GM12873 (cell line): Measurements from ENCODE around the gene ZFP90.

Experiments
- TF ChIP-seq, protein P1 (sequence below): IDR thresholded peaks from 2 replicates; pipeline ENCODE4 v1.5.1; 2012; ENCODE audit warnings: low read depth, mild to moderate bottlenecking, moderate library complexity, low read length, control low read depth; ENCODE audit not compliant: insufficient read depth; ENCODE audit errors: missing control alignments

Gene ZFP90

DNA sequence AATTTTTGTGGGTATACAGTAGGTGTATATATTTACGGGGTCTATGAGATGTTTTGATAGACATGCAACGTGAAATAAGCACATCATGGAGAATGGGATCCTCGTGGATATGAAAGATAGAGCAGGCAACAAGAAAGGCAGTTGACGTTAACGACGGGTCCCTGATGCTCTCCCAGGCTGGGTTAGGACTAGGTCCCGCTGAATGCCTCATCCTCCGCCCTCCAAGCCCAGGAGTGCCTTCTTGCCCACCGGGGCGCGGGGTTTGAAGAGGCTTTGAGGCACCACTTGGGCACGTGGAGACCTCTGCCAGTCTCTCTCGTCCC is 9.5 kb upstream of the ZFP90 start:
- TF ChIP-seq, protein P1, sequence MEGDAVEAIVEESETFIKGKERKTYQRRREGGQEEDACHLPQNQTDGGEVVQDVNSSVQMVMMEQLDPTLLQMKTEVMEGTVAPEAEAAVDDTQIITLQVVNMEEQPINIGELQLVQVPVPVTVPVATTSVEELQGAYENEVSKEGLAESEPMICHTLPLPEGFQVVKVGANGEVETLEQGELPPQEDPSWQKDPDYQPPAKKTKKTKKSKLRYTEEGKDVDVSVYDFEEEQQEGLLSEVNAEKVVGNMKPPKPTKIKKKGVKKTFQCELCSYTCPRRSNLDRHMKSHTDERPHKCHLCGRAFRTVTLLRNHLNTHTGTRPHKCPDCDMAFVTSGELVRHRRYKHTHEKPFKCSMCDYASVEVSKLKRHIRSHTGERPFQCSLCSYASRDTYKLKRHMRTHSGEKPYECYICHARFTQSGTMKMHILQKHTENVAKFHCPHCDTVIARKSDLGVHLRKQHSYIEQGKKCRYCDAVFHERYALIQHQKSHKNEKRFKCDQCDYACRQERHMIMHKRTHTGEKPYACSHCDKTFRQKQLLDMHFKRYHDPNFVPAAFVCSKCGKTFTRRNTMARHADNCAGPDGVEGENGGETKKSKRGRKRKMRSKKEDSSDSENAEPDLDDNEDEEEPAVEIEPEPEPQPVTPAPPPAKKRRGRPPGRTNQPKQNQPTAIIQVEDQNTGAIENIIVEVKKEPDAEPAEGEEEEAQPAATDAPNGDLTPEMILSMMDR: no peak

DNA sequence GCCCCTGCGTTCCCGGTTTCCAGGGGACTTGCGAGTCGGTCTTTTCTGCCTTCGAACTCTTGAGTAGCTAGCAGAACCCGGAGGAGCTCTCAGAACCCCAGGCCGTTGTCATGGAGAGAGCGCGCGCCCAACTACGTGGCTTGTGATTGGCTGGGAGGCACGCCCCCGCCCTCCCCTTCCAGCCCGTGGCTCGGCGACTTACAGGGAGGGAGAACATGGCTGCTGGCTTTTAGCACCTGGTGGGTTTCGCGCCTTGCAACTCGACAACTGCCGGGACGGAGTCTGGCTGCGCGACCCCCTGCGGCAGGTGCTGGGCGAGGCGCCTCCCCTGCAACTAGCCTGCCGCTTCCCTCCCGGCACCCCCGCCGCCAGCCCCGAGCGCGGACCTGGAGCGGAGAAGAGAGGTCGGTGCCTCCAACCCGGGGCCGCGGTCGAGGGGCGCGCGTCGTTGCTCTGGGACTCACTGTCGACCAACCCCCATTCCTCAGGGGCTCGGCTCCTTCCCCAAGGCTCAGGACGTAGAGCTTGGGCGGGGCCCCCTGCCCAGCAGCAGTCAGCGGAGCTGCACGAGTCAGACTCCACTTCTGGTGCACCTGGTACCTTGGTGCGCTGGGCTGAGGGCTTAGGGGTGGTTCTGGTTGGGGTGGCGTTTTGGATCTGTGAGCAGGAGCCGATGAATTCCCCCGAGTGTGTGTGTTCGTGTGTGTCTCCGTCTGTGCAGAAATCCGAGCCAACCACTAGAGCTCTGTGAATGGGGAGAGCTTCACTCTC is 9.0 kb upstream of the ZFP90 start:
- TF ChIP-seq, protein P1: no peak

DNA sequence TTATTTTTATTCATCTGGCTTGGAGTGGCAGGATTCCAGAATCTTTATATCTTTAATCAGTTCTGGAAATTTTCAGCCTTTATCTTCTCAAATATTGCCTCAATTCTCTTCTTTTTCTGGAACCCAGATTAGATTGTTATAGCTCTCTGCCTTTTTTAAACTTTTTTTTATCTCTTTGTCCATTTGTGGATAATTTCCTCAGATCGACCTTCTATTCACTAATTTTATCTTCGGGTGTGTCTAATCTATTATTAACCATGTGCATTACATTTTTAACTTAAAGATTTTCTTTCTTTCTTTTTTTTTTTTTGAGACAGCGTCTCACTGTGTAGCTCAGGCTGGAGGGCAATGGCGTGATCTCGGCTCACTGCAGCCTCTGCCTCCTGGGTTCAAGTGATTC is 5.2 kb upstream of the ZFP90 start:
- TF ChIP-seq, protein P1: no peak

DNA sequence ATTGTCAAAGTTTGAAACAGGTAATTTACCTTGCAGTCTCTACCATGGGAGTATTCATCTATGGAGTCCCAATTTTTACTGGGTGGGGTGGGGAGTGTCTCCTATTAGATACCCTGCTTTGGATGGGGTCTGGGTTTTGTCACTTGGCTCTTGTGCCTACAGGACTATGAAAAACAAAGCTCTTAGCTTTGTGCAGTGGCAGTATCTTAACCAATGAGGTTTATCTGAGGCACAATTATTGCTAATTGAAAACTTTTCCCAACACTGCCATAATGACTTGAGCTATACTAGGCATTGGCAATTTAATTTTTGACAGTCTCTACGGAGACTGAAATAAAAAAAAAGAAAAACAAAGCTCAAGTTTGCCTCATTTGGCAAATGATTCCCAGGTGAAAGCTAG is 3.8 kb upstream of the ZFP90 start:
- TF ChIP-seq, protein P1: no peak

DNA sequence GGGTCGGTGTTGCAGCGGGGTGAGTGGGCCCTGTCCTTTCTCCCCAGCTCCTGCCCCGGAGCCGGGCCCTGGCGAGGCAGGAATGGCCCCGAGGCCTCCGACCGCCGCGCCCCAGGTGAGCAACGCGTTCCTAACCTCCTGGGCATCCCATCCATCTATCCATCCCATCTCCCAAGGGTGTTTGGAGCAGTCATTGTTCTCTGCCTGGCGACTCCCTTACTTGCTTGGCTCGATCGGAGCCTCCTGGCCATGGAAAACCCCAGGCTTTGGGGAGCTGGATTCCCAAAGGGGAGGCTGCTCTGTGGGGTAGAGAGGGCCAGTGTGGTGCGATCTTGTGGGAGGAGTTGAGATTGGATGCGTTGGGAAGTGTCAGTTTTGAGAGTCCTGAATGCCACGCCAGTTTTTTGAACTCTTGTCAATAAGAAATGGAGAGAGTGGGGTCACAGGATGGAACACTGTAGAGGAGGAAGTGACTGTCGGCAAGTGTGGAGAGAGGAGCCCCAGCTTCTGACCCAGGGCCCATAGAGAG is 684 bp downstream of the ZFP90 start:
- TF ChIP-seq, protein P1: no peak

GRCh38 chr16:68548947-68549346 is 9.9 kb downstream of the ZFP90 start:
- TF ChIP-seq, protein P1: no peak

DNA sequence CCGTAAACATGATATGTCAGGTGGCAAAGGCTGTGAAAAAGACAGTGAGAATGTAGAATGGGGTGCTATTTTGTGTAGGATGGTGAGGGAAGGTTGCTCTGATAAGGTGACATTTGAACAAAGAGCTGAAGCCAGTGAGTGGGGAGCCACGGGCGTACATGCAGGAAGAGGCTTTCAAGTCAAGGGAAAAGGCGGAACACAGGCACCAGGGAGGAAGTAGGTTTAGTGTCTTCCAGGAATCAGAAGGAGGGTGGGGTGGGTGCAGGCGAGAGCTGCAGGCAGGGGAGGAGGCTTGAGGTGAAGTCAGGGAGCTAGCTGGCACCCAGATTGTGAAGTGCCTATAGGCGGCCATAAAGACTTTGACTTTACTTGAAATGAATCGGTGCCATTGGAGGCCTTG is 14.1 kb downstream of the ZFP90 start:
- TF ChIP-seq, protein P1: no peak
